ENCODE measurements around the gene ZNF444.
"Not testable (repeated sequence)": the region's sequence is repeated elsewhere in the genome, so short reads cannot be mapped to it uniquely, and the experiment has no call there.

The ZNF444 gene

DNA sequence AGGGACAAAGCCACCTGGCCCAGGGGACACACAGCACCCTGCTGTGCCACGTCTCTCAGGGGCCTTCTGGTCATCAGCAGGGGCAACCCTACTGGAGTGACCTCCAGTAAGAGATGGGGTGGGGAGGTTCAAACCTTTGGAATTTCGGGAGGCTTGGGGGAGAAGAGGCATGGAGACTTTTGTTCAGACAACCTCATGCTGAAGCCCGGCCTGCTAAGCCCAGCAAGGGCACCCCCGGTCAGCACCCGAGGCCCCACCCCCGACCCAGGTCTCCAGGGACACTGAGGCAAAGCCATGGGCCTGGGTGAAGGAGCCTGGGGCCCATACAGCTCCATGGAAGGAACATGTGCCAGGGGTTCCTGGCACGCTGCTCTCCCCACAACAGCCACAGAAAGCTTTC lies 43.3 kb upstream of the ZNF444 start:
- in situ Hi-C loops (cut with HindIII; ENCODE audit: low sequenced_read_pairs), result no loop called here
- TF ChIP-seq, protein P1, sequence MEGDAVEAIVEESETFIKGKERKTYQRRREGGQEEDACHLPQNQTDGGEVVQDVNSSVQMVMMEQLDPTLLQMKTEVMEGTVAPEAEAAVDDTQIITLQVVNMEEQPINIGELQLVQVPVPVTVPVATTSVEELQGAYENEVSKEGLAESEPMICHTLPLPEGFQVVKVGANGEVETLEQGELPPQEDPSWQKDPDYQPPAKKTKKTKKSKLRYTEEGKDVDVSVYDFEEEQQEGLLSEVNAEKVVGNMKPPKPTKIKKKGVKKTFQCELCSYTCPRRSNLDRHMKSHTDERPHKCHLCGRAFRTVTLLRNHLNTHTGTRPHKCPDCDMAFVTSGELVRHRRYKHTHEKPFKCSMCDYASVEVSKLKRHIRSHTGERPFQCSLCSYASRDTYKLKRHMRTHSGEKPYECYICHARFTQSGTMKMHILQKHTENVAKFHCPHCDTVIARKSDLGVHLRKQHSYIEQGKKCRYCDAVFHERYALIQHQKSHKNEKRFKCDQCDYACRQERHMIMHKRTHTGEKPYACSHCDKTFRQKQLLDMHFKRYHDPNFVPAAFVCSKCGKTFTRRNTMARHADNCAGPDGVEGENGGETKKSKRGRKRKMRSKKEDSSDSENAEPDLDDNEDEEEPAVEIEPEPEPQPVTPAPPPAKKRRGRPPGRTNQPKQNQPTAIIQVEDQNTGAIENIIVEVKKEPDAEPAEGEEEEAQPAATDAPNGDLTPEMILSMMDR (IDR thresholded peaks at IDR 0.05; ENCODE audit: low read depth, low read length, missing control alignments), result no peak
- DNase-seq (ENCODE audit: low read depth), result no peak
- no peak overlapping the region for H3K4me3 ChIP-seq (ENCODE audit: low read depth, low read length)

DNA sequence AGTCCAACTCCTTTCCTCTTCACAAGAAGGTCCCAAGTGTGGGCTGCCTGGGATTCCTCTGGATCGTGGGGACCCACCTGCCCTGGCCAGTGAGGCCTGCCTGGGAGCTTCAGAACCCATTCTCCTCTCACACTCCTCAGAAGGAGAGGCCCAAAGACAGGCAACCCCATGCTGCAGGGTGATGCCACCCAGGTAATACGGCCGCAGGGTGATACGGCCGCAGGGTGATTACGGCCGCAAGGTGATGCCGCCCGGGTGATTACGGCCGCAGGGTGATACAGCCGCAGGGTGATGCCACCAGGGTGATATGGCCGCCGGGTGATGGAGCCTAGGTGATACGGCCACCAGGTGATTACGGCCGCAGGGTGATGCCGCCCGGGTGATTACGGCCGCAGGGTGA lies 42.9 kb upstream of the ZNF444 start:
- DNase-seq (ENCODE audit: low read depth); in situ Hi-C loops (cut with HindIII; ENCODE audit: low sequenced_read_pairs): not testable (repeated sequence)

DNA sequence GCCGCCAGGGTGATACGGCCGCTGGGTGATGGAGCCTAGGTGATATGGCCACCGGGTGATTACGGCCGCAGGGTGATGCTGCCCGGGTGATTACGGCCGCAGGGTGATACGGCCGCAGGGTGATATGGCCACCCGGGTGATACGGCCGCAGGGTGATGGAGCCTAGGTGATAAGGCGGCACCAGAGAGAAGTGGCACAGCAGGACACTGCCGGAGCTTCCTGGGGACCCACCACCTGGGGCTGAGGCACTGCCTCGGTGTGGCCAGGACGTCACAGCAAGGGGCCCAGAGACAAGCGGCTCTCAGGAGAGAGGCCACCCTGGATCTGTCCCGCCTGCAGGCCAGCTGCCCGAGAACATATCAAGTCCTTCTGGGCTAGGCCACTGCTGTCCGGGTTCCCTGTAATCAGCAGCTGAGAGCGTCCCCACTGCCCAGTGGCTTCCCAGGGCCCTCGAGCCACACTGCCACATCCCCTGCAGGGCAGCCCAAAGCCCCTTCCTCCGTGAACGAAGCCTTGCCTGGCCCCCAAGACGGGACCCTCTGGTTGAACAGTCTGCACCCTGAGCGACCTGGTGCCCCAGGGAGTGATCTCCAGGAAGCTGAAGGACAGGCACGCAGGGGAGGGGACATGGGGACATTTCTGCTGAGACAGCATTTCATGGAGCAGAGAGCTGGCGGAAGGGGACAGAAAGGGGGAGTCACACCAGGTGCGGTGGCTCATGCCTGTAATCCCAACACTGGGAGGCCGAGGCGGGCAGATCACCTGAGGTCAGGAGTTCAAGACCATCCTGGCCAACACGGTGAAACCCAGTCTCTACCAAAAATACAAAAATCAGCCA lies 42.1 kb upstream of the ZNF444 start:
- no peak for DNase-seq (ENCODE audit: low read depth)
- in situ Hi-C loops (cut with HindIII; ENCODE audit: low sequenced_read_pairs), result no loop called here
- H3K4me3 ChIP-seq (ENCODE audit: low read depth, low read length), result no peak overlapping the region
- TF ChIP-seq, protein P1 (IDR thresholded peaks at IDR 0.05; ENCODE audit: low read depth, low read length, missing control alignments), result no peak

More for the DNA sequence above, 42.9 kb upstream of the ZNF444 start:
- not testable (repeated sequence) for H3K4me3 ChIP-seq (ENCODE audit: low read depth, low read length)

DNA sequence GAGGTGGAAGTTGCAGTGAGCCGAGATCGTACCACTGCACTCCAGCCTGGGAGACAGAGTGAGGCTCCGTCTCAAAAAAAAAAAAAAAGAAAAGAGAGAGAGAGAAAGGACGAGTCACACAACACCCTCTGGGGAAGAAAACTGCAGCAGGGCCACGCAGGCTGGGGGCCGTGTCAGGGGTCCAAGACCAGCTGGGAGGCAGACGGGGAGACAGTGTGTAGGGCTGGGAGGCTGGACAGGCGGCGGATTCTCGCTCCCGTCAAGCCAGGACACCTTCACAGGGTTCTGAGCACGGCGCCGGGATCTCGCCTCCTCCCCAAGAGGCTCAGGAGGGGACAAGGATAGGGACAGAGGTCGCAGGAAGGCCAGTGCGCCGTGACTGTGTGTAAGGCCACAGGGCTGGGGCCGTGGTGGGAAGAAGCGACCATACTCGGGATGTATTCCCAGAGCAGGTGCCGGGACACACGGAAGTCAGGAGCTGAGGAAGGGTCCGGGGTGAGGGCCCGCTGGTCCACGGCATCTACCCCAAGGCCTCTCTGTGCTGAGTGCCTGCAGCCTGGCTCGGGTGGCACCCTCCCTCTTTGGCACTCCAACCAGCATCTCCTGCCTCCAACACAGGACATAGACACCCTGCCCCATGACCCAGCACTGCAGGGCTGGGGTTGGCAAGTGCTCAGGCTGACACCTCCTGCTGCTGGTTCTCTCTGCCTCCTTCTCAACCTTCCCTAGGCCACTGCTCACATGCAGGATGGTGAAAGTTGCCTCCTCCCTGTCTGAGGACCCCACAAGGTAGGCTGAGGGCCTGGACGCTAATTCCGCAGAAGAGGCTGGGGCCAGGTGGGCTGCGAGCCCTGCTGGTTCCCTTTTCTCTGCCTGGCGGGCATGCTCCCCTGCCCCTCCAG lies 41.2 kb upstream of the ZNF444 start:
- TF ChIP-seq, protein P1 (IDR thresholded peaks at IDR 0.05; ENCODE audit: low read depth, low read length, missing control alignments), result no peak
- no peak overlapping the region for H3K4me3 ChIP-seq (ENCODE audit: low read depth, low read length)
- DNase-seq (ENCODE audit: low read depth), result no peak
- in situ Hi-C loops (cut with HindIII; ENCODE audit: low sequenced_read_pairs), result no loop called here

DNA sequence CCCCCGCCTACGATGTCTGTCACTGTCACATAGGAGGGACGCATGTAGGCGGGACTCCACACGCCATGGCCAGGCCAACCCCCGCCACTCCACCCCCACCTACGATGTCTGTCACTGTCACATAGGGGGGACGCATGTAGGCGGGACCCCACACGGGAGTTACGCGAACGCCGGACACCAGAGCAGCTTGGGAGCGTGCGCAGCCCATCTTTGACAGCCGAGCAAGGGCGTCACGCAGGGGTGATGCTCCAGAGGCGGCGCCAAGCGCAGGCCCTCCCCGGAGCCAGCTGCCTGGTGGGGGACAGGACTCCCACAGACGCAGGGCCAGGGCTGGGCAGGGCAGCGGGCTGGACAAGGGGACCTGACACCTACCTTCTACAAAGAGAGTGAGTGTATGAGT lies 40.0 kb upstream of the ZNF444 start:
- no peak for DNase-seq (ENCODE audit: low read depth)
- in situ Hi-C loops (cut with HindIII; ENCODE audit: low sequenced_read_pairs), result no loop called here
- TF ChIP-seq, protein P1 (IDR thresholded peaks at IDR 0.05; ENCODE audit: low read depth, low read length, missing control alignments), result no peak
- no peak overlapping the region for H3K4me3 ChIP-seq (ENCODE audit: low read depth, low read length)

DNA sequence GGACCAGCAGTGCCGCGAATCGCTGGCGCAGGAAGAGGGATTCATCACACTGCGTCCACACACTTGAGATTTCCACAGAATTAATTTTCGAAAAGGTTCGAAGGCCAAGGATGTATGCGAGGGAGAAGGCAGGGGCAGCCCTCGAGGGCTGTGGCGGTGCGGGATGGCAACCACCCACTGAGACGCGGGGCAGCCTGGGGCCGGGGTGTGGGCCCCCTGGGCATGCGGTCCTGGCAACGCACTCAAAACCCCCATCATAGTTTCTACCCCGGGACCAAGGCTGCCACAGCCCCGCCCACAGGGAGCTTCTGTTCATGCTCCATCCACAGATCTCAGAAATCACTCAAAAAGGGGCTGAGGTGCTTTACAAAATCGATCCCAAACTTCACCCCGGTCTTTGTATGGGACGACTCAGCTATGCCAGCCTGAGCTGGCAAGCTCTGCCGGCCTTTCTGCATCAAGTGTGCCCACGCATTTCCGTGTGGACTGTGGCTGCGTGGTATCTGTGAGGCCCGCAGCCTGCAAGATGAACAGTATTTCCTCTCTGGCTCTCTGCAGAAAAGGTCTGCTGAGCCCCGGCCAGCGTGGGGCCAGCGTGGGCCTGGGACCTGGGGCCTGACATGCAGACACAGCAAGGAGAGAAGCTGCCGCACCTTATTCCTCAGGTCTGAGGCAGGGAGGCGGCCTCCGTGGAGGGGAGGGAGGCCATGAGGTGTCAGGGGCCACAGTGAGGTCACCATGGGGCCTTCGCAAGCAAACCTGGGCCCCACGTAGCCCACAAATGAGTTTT lies 39.1 kb upstream of the ZNF444 start:
- in situ Hi-C loops (cut with HindIII; ENCODE audit: low sequenced_read_pairs), result no loop called here
- no peak overlapping the region for H3K4me3 ChIP-seq (ENCODE audit: low read depth, low read length)
- DNase-seq (ENCODE audit: low read depth), result no peak
- TF ChIP-seq, protein P1 (IDR thresholded peaks at IDR 0.05; ENCODE audit: low read depth, low read length, missing control alignments), result no peak

All from astrocyte of the cerebellum (primary cell).